ENCODE measurements around the gene GTF2H2C_2.
"Not testable (repeated sequence)": the region's sequence is repeated elsewhere in the genome, so short reads cannot be mapped to it uniquely, and the experiment has no call there.

GTF2H2C_2 gene

GRCh38 chr5:70415117-70415516 lies at the start of gene GTF2H2C_2:
GTF2H2C_2 (plus strand) TSS chr5:70415368.
- DNase-seq; intact Hi-C loops (cut with DNase I); H3K27ac ChIP-seq; H3K36me3 ChIP-seq; H3K4me1 ChIP-seq; H3K4me3 ChIP-seq; H3K27me3 ChIP-seq; H3K9me3 ChIP-seq: not testable (repeated sequence)
- WGBS, 2 donors = no CpG with 5 or more reads among the region's 39 CpGs

GRCh38 chr5:70400984-70401686 lies 14.0 kb upstream of the GTF2H2C_2 start:
- TF ChIP-seq POLR2A (IDR thresholded peaks at IDR 0.05) (peak in 1 of 4 donors; percentile 33), CTCF (IDR thresholded peaks at IDR 0.05) (peak in 3 of 6 experiments; percentile 20 to 32 (median 31))
- DNase-seq; H3K27me3 ChIP-seq; H3K36me3 ChIP-seq; H3K9me3 ChIP-seq; H3K4me1 ChIP-seq; intact Hi-C loops (cut with DNase I): not testable (repeated sequence)
- peak overlapping the region; percentile 51 to 84 (median 69) for H3K27ac ChIP-seq
- peak overlapping the region; percentile 36 to 70 (median 47) for H3K4me3 ChIP-seq
- WGBS, 2 donors = no CpG with 5 or more reads among the region's 71 CpGs

GRCh38 chr5:70421322-70421721 lies 6.2 kb downstream of the GTF2H2C_2 start:
- intact Hi-C loops (cut with DNase I) = not testable (repeated sequence)

GRCh38 chr5:70423215-70423614 lies 8.0 kb downstream of the GTF2H2C_2 start:
- H3K4me3 ChIP-seq; H3K9me3 ChIP-seq; H3K36me3 ChIP-seq; intact Hi-C loops (cut with DNase I); H3K27ac ChIP-seq; DNase-seq; H3K4me1 ChIP-seq; H3K27me3 ChIP-seq: not testable (repeated sequence)
- no CpG with 5 or more reads among the region's 3 CpGs for WGBS, 2 donors

More at GRCh38 chr5:70421322-70421721, 6.2 kb downstream of the GTF2H2C_2 start:
- H3K9me3 ChIP-seq, H3K27ac ChIP-seq, DNase-seq, H3K4me1 ChIP-seq, H3K27me3 ChIP-seq, H3K36me3 ChIP-seq, H3K4me3 ChIP-seq: not testable (repeated sequence)
- WGBS, 2 donors = 60% methylated on average over 1 of the region's 1 CpG; no CpG with 5 or more reads in 1 of the 2 donors

- H3K4me3 ChIP-seq; H3K27me3 ChIP-seq; H3K27ac ChIP-seq; H3K36me3 ChIP-seq; H3K9me3 ChIP-seq; DNase-seq; intact Hi-C loops (cut with DNase I); H3K4me1 ChIP-seq: not testable (repeated sequence)
- no CpG with 5 or more reads among the region's 2 CpGs for WGBS, 2 donors
Measured at GRCh38 chr5:70438518-70438917, 23.4 kb downstream of the GTF2H2C_2 start.

GRCh38 chr5:70449565-70449964 lies 34.4 kb downstream of the GTF2H2C_2 start:
- H3K27ac ChIP-seq; H3K4me3 ChIP-seq; H3K36me3 ChIP-seq; H3K4me1 ChIP-seq; H3K27me3 ChIP-seq; DNase-seq; intact Hi-C loops (cut with DNase I); H3K9me3 ChIP-seq: not testable (repeated sequence)
- no CpG with 5 or more reads among the region's 1 CpG for WGBS, 2 donors

GRCh38 chr5:70451249-70451984 lies 36.2 kb downstream of the GTF2H2C_2 start:
- H3K27ac ChIP-seq; H3K36me3 ChIP-seq; H3K27me3 ChIP-seq; H3K4me3 ChIP-seq; H3K9me3 ChIP-seq; H3K4me1 ChIP-seq; DNase-seq; intact Hi-C loops (cut with DNase I): not testable (repeated sequence)
- WGBS, 2 donors = no CpG with 5 or more reads among the region's 7 CpGs

- DNase-seq; H3K36me3 ChIP-seq; H3K27ac ChIP-seq; H3K9me3 ChIP-seq; intact Hi-C loops (cut with DNase I); H3K27me3 ChIP-seq; H3K4me1 ChIP-seq; H3K4me3 ChIP-seq: not testable (repeated sequence)
- WGBS, 2 donors = no CpG with 5 or more reads among the region's 6 CpGs
Measured at GRCh38 chr5:70457093-70457492, 41.9 kb downstream of the GTF2H2C_2 start.

GRCh38 chr5:70459188-70459587 lies 44.0 kb downstream of the GTF2H2C_2 start:
- H3K36me3 ChIP-seq; H3K4me1 ChIP-seq; H3K9me3 ChIP-seq; intact Hi-C loops (cut with DNase I); H3K27me3 ChIP-seq; DNase-seq; H3K27ac ChIP-seq; H3K4me3 ChIP-seq: not testable (repeated sequence)
- WGBS, 2 donors = 45% methylated on average over 5 of the region's 13 CpGs; no CpG with 5 or more reads in 1 of the 2 donors

- H3K4me3 ChIP-seq; H3K4me1 ChIP-seq; H3K27me3 ChIP-seq; H3K27ac ChIP-seq; H3K9me3 ChIP-seq; H3K36me3 ChIP-seq; intact Hi-C loops (cut with DNase I); DNase-seq: not testable (repeated sequence)
- no CpG with 5 or more reads among the region's 6 CpGs for WGBS, 2 donors
Measured at GRCh38 chr5:70461984-70462383, 46.8 kb downstream of the GTF2H2C_2 start.

- H3K27ac ChIP-seq; H3K27me3 ChIP-seq; intact Hi-C loops (cut with DNase I); H3K36me3 ChIP-seq; H3K4me1 ChIP-seq; DNase-seq; H3K4me3 ChIP-seq; H3K9me3 ChIP-seq: not testable (repeated sequence)
- no CpG with 5 or more reads among the region's 5 CpGs for WGBS, 2 donors
Measured at GRCh38 chr5:70464019-70464637, 49.0 kb downstream of the GTF2H2C_2 start.

GRCh38 chr5:70469926-70470509 lies 54.9 kb downstream of the GTF2H2C_2 start:
- DNase-seq; intact Hi-C loops (cut with DNase I); H3K4me1 ChIP-seq; H3K27ac ChIP-seq; H3K4me3 ChIP-seq; H3K36me3 ChIP-seq; H3K9me3 ChIP-seq; H3K27me3 ChIP-seq: not testable (repeated sequence)
- no CpG with 5 or more reads among the region's 7 CpGs for WGBS, 2 donors
